Stimulated activated CD4-positive, alpha-beta T cell treated with anti-CD3 and anti-CD28 coated beads, Interleukin-1b, Interleukin-23, amount 100 ng/mL, for 48 hours (primary cell): Measurements from ENCODE around the gene EML4.
"Not testable (repeated sequence)": the region's sequence is repeated elsewhere in the genome, so short reads cannot be mapped to it uniquely, and the experiment has no call there.

ENCODE experiments used
- DNase-seq: peaks from one replicate; pipeline ENCODE4 v3.0.0-alpha.2; 2020

The EML4 gene

GRCh38 chr2:42173467-42173866 is 4.3 kb downstream of the EML4 start:
- not testable (repeated sequence) for DNase-seq

- no peak for DNase-seq
These were observed 8.0 kb downstream of the EML4 start for GRCh38 chr2:42176992-42177738.

- no peak for DNase-seq
These were observed 9.2 kb downstream of the EML4 start for GRCh38 chr2:42178335-42178734.

- no peak for DNase-seq
These were observed 11.1 kb downstream of the EML4 start for GRCh38 chr2:42180300-42180699.

GRCh38 chr2:42182654-42183308 is 13.6 kb downstream of the EML4 start:
- no peak for DNase-seq

- no peak for DNase-seq
These were observed 14.6 kb downstream of the EML4 start for GRCh38 chr2:42183775-42184174.

GRCh38 chr2:42184346-42184745 is 15.2 kb downstream of the EML4 start:
- DNase-seq: no peak

- no peak for DNase-seq
These were observed 16.2 kb downstream of the EML4 start for GRCh38 chr2:42185220-42185921.

- DNase-seq: no peak
These were observed 17.2 kb downstream of the EML4 start for GRCh38 chr2:42186366-42186765.

GRCh38 chr2:42186945-42187632 is 17.9 kb downstream of the EML4 start:
- DNase-seq: no peak

GRCh38 chr2:42187886-42188285 is 18.7 kb downstream of the EML4 start:
- DNase-seq: no peak

GRCh38 chr2:42189235-42189566 is 20.0 kb downstream of the EML4 start:
- no peak for DNase-seq

GRCh38 chr2:42190191-42190590 is 21.0 kb downstream of the EML4 start:
- no peak for DNase-seq

- no peak for DNase-seq
These were observed 22.3 kb downstream of the EML4 start for GRCh38 chr2:42191285-42192009.

- DNase-seq: no peak
These were observed 22.8 kb downstream of the EML4 start for GRCh38 chr2:42192010-42192373.

- DNase-seq: peak; percentile 14
These were observed 23.8 kb downstream of the EML4 start for GRCh38 chr2:42192652-42193566.

- no peak for DNase-seq
These were observed 24.6 kb downstream of the EML4 start for GRCh38 chr2:42193722-42194187.

- no peak for DNase-seq
These were observed 25.3 kb downstream of the EML4 start for GRCh38 chr2:42194428-42194827.

GRCh38 chr2:42195559-42195958 is 26.4 kb downstream of the EML4 start:
- DNase-seq: no peak

- DNase-seq: no peak
These were observed 26.9 kb downstream of the EML4 start for GRCh38 chr2:42196070-42196402.

- no peak for DNase-seq
These were observed 27.5 kb downstream of the EML4 start for GRCh38 chr2:42196403-42197267.
